GM15510 (cell line): Measurements from ENCODE around the gene HSPA1L.

Experiments used
- POLR2A ChIP-seq: IDR thresholded peaks from 3 replicates; pipeline ENCODE4 v1.6.1; 2011; ENCODE audit warnings: borderline replicate concordance; ENCODE audit not compliant: insufficient read length; ENCODE audit errors: extremely low read depth

Gene HSPA1L

GRCh38 chr6:31792090-31792374, 23.1 kb downstream of the HSPA1L start:
- TF ChIP-seq POLR2A = no peak

DNA sequence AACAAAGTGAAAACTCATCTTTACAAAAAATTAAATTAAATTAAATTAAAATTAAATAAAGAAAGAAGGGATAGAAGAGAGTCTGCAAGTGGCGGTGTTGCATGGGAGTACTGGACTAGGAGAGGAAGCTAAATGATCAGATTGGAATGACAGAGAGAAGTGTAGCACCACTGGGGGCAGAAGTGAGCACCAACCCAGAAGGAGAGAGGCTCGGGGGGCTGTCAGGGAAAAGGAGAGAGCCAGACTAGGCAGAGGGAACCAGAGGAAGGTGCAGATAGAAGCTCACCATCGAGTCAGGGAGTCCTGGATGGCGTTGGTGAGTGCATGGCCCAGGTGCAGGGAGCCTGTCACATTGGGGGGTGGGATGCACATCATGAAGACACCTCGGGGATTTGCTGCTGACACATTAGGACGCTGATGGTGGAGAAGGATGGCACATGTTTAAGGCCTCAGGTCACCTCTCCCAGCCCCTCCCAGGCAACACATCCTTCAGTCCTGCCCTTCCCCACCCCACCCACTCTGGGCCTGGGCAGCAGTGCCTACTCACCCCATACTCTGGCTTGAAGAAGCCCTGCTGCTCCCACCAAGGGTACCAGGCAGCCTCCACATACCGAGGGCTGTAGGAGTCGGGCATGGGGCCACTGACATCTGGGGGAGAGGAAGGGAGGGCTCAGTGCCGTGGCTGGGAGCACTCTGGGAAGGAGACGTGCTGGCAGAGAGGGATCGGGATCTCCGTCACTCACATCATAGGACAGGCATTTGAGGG, 23.6 kb downstream of the HSPA1L start:
- TF ChIP-seq POLR2A = no peak

GRCh38 chr6:31785475-31785874, 29.6 kb downstream of the HSPA1L start:
- TF ChIP-seq POLR2A = no peak

GRCh38 chr6:31784098-31784925, 30.8 kb downstream of the HSPA1L start:
- no peak for TF ChIP-seq POLR2A

DNA sequence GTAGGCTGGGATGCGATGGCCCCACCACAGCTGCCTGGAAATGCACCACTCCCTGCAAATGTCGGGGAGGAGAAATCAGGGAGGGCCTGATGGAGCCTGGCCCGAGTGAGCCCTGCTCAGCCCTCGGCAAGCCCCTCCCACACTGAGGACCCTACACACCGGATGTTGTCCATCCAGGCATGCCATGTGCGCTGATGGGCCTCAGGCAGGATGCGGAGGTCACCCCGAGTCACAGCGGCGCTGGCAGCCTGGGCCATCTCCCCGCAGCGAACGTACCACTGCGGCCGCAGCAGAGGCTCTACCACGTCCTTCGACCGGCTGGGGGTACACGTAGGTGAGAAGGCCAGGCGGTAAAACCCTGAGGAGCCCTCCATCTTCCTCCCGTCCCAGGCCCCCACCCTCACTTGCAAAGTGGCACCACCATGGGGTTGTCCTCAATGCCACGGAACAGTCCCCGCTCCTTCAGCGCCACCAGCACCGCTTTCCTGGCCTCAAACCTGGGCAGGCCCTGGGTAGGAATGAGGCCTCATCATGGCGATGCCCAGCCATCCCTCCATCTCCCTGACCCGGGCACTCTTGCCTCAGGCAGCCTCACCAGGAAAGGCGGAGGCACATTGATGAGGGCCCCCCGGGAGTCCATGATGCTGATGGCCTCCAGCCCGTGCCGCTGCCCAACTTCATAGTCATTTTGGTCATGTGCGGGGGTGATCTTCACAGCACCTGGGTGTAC, 32.8 kb downstream of the HSPA1L start:
- TF ChIP-seq POLR2A = no peak

DNA sequence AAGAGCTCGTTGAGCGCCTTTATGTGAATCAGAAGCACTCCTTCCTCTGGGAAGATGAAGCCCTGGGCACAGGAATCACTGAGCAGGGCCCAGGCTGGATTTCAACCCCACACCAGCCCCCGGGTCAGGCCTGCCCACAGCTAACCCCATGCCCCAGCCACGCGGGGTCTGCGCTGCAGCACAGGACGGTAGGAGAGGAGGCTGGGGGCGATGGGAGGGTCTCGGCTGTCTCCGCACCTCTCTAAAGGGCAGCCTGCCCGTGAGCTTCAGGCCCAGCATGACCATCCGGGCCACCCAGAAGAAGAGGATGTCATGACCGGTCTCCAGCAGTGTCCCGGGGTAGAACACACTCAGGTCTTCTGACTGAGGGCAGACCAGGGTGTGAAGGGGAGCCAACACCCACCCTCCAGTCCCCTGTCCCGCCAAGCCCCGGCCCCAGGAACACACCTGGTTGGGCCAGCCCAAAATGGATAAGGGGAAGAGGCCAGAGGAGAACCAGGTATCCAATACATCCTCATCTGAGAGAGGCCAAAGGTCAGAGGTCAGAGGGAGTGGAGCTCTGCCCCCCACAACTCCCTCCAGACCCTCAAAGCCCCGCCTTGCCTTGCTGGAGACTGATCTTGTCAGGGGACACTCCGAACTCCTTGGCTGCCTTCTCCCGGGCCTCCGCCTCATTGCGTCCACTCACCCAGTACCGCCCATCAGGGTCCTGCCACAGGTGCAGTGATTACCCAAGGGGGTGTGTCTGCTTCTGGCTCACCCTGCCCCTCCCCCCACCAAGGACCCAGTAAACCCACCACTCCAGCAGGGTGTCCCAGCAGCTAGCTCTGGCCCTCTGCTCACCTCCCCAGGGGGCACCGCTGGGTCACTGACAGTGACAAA, 33.6 kb downstream of the HSPA1L start:
- no peak for TF ChIP-seq POLR2A

GRCh38 chr6:31780507-31781243, 34.4 kb downstream of the HSPA1L start:
- TF ChIP-seq POLR2A = no peak

DNA sequence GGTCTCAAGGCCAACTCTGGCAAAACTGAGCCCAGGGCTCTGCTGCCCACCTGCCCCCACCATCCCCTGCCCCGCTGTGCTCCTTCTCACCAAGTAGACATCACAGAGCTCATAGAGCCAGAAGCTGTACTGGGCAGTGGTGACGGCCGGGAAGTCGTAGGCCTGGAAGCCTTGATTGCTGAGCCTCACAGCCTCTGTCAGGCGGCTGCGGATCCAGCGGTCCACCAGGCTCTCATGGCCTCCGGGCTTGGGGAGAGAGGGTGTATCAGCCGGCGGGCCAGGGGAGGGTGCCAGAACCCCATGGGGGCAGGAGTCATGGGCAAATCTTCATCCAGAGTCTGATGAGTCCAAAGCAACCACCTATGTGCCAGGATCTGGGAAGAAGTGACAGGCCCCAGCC, 35.2 kb downstream of the HSPA1L start:
- TF ChIP-seq POLR2A = no peak

- no peak for TF ChIP-seq POLR2A
Measured at GRCh38 chr6:31778999-31779885, 35.8 kb downstream of the HSPA1L start.

DNA sequence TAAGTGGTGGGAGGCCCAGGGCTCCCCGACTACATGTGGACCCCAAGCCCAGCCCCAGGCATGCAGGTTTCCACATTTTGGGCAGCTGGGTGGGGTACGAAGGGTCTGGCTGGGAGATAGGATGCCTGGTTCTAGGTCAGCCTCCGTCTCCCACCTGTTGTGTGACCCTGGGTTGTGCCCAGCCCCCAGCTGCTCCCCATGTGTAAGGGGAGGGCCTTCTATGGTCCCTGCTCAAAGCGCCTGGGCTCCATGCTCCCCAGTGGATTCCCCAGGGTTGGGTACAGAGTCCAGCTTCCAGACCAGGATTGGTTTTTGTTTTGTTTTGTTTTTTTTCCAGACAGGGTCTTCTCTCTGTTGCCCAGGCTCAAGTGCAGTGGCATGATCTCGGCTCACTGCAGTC, 36.9 kb downstream of the HSPA1L start:
- TF ChIP-seq POLR2A = no peak

DNA sequence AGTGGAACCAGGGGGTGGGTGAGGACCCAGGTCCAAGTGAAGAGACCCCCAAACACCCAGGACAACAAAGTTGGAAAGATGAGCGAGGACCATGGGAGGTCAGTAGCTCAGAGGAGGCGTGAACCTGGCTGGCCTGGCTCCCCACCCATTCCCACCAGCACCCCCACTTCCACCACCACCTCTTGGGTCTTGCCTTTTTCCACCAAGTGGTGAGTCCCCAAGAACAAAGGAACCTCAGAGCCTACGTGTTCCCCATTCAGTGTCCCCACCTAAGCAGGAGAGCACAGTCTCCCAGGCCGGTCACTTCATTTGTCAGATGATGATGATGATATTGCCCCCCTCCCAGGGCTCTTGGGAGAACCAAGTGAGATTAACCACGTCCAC, 37.4 kb downstream of the HSPA1L start:
- no peak for TF ChIP-seq POLR2A

DNA sequence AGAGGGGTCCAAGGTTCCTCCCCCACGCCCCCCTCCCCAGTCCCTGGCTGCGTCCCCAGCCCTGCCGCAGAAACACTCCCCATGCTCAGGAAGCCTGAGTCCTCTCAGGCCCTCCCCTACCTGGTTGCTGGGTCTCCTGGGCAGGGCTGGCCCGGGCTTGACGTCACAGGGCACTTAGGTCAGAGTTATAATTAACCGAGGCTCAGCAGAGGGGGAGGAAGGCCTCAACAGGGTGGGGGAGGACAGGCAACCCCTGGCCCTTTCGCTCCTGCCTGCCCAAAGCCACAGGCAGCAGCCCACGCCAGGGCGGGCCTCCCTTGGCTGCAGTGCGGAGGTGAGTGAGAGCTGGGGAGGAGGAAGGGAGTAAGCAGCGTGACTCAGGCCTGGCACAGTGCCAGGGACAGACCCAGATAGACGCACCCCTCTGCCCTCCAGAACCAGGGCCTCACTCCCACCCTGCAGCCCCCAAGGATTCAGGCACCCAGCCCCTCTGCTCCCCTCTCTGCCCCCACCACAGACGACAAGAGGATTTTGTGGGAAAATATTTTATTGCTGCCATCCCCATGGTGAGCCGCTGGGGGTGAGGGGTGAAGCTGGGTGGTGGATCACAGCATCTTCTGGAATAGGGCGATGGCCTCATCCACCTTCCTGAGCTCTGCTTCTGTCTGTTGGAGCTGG, 38.0 kb downstream of the HSPA1L start, which contains the start of gene VWA7:
Gene VWA7, minus strand, starts transcription at position 340 of the 678 bp plus-strand sequence. CDS start 549 bp downstream, outside the sequence.
- TF ChIP-seq POLR2A = no peak
